ENCODE results near the gene TNFRSF19. TPM values are rescaled to one million over a fixed set of nuclear protein-coding genes. Genes with fewer than 3 reads are reported as not detected.

TNFRSF19 gene
- total and polyA plus RNA-seq, 2 of the 8 experiments (the other 6 are each of a cell fraction or from before 2014, with no cell fraction given): 0.50 to 0.95 TPM

GRCh38 chr13:23651887-23652286 is 81.7 kb downstream of the TNFRSF19 start:
- no peak overlapping the region for H2BK15ac ChIP-seq (ENCODE audit: low read length)
- H3K56ac ChIP-seq (replicated peaks; ENCODE audit: insufficient read length, low read depth, low read length): no peak overlapping the region
- H4K5ac ChIP-seq (ENCODE audit: insufficient read length, low read depth, low read length): no peak overlapping the region
- no peak for DNase-seq (ENCODE audit: low read depth in 1 of 2, low spot score in 2 of 2)
- no peak overlapping the region for H3K23ac ChIP-seq (ENCODE audit: insufficient read length)
- no peak overlapping the region for H3K4me3 ChIP-seq (ENCODE audit: extremely low read depth in 1 of 4, insufficient read depth in 2 of 4, low read depth in 3 of 4, low read length in 4 of 4)
- H3K4me2 ChIP-seq (ENCODE audit: insufficient read depth in 1 of 2, low read depth in 2 of 2, low read length in 2 of 2): no peak overlapping the region
- peaks cover 0 to 12% (median 6%) of the 10 kb centered on the region in 4 experiments; a peak in 3 of 7 replicates for H3K4me1 ChIP-seq (replicated peaks in 1 of 4; ENCODE audit: control insufficient read depth in 3 of 4, insufficient read depth in 4 of 4, low read length in 3 of 4)
- no peak overlapping the region for H2BK12ac ChIP-seq (ENCODE audit: low read depth, low read length)
- H4K20me1 ChIP-seq (replicated peaks in 1 of 2; ENCODE audit: control insufficient read depth in 1 of 2, insufficient read depth in 2 of 2, low read length in 2 of 2): no peaks in the 10 kb centered on the region
- H3K27ac ChIP-seq (ENCODE audit: low read depth, low read length): no peak overlapping the region
- ChIA-PET CTCF (ENCODE audit: partially characterized antibody) (interaction anchor here (0.7 to 2.1 kb wide), 7 partner anchors 12 to 238 kb away, joined by 3 to 6 read pairs (median 4); no protein-coding TSS in a partner anchor), POLR2A (ENCODE audit: partially characterized antibody) (interaction anchor here (0.6 kb wide), 1 partner anchor 219 kb away, joined by 3 read pairs; no protein-coding TSS in a partner anchor)
- no peaks in the 10 kb centered on the region for H3K79me2 ChIP-seq (ENCODE audit: control insufficient read depth in 1 of 2, insufficient read depth in 2 of 2, low read length in 2 of 2)
- no peak overlapping the region for H3K9ac ChIP-seq (replicated peaks in 1 of 4; ENCODE audit: extremely low read depth in 1 of 4, low read depth in 3 of 4, low read length in 3 of 4)
- FAIRE-seq: no peak
- no peaks in the 10 kb centered on the region for H3K27me3 ChIP-seq (replicated peaks in 1 of 4; ENCODE audit: control insufficient read depth in 3 of 4, extremely low read depth in 1 of 4, insufficient read depth in 3 of 4, low read length in 3 of 4)
- TF ChIP-seq RNF2 (IDR thresholded peaks at IDR 0.05; ENCODE audit: borderline replicate concordance, low read depth, low read length, missing control alignments, poor library complexity, severe bottlenecking) (no peak), BCL11A (IDR thresholded peaks at IDR 0.05; ENCODE audit: low read depth in 2 of 2, low read length in 2 of 2) (no peak), SP2 (IDR thresholded peaks at IDR 0.05; ENCODE audit: low read length) (no peak), PHF8 (conservative IDR thresholded peaks at IDR 0.05; ENCODE audit: low read depth, low read length) (no peak), RBBP5 (IDR thresholded peaks at IDR 0.05; ENCODE audit: borderline replicate concordance, low read depth, low read length) (no peak), SUZ12 (IDR thresholded peaks at IDR 0.05; ENCODE audit: low read length) (no peak)
- TF ChIP-seq, protein P1, sequence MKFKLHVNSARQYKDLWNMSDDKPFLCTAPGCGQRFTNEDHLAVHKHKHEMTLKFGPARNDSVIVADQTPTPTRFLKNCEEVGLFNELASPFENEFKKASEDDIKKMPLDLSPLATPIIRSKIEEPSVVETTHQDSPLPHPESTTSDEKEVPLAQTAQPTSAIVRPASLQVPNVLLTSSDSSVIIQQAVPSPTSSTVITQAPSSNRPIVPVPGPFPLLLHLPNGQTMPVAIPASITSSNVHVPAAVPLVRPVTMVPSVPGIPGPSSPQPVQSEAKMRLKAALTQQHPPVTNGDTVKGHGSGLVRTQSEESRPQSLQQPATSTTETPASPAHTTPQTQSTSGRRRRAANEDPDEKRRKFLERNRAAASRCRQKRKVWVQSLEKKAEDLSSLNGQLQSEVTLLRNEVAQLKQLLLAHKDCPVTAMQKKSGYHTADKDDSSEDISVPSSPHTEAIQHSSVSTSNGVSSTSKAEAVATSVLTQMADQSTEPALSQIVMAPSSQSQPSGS (IDR thresholded peaks at IDR 0.05; ENCODE audit: low read length): no peak
- no peak overlapping the region for H4K8ac ChIP-seq (ENCODE audit: extremely low read depth, insufficient read depth, low read length)
- H3K23me2 ChIP-seq (ENCODE audit: low read depth, low read length): no peaks in the 10 kb centered on the region
- H4K91ac ChIP-seq (replicated peaks; ENCODE audit: insufficient read length, low read length): no peak overlapping the region
- H2BK120ac ChIP-seq (replicated peaks; ENCODE audit: low read depth, low read length): no peak overlapping the region
- no peak overlapping the region for H2BK20ac ChIP-seq (ENCODE audit: low read length)
- no peak overlapping the region for H3K14ac ChIP-seq (ENCODE audit: insufficient read length)
- WGBS, 2 experiments (ENCODE audit: extremely low coverage in 1 of 2, insufficient coverage in 1 of 2, insufficient read length in 1 of 2, insufficient replicate concordance in 2 of 2, low coverage in 1 of 2, low lambda C conversion rate in 2 of 2, missing lambda C conversion rate in 1 of 2): 91% methylated on average over 2 of the region's 2 CpGs; no CpG with 5 or more reads in 1 of the 2 experiments
- no peak overlapping the region for H2AK5ac ChIP-seq (ENCODE audit: low read depth, low read length)
- H3K18ac ChIP-seq (ENCODE audit: extremely low read depth, low read length): no peak overlapping the region
- no peak overlapping the region for H2BK5ac ChIP-seq (ENCODE audit: low read depth, low read length)
- H3K79me1 ChIP-seq (ENCODE audit: low read depth, low read length): no peaks in the 10 kb centered on the region
- H3K9me3 ChIP-seq (ENCODE audit: insufficient read depth in 2 of 2, low read depth in 1 of 2, low read length in 1 of 2): 0 out of 4 replicates have a peak, but pooled peaks cover 0 to under 1% of the 10 kb centered on the region in 2 experiments
- H3K4ac ChIP-seq (replicated peaks; ENCODE audit: insufficient read length, low read depth, low read length): no peak overlapping the region
- no peak overlapping the region for H2AFZ ChIP-seq (ENCODE audit: low read length)
- no peaks in the 10 kb centered on the region for H3K36me3 ChIP-seq (ENCODE audit: control insufficient read depth in 2 of 4, insufficient read depth in 4 of 4, low read length in 3 of 4)
